ENCODE measurements around the gene ERVMER34-1. TPM values are rescaled to one million over a fixed set of nuclear protein-coding genes. Genes with fewer than 3 reads are reported as not detected.

The ERVMER34-1 gene
- total RNA-seq, 2 experiments from 2014 or later: not detected

- Mint-ChIP-seq H3K4me3 (no peak overlapping the region), H3K36me3 (ENCODE audit: low read depth) (no peaks in the 10 kb centered on the region), H3K4me1 (ENCODE audit: low read depth) (no peaks in the 10 kb centered on the region), H3K9me3 (peaks cover 2% of the 10 kb centered on the region), H3K27me3 (peaks cover 35% of the 10 kb centered on the region), H3K27ac (no peak overlapping the region)
- Histone ChIP-seq H3K9me3 (ENCODE audit: control insufficient read depth in 1 of 2, insufficient read depth in 1 of 2, low read length in 2 of 2) (no peaks in the 10 kb centered on the region), H3K4me1 (ENCODE audit: insufficient read depth, low read length) (no peaks in the 10 kb centered on the region), H3K27ac (ENCODE audit: low read depth in 1 of 2, low read length in 2 of 2) (no peak overlapping the region), H3K36me3 (ENCODE audit: insufficient read depth, low read length) (no peaks in the 10 kb centered on the region), H3K27me3 (ENCODE audit: control insufficient read depth in 1 of 2, insufficient read depth in 2 of 2, low read length in 2 of 2) (peaks cover 0 to 5% of the 10 kb centered on the region in 2 experiments), H3K4me3 (ENCODE audit: low read length) (no peak overlapping the region)
- DNase-seq: no peak
- ChIA-PET CTCF (no interaction called here), POLR2A (no interaction called here)
- ATAC-seq (ENCODE audit: poor library complexity): no peak
- TF ChIP-seq CTCF (IDR thresholded peaks at IDR 0.05): no peak
- intact Hi-C loops (cut with DNase I, micrococcal nuclease): no loop called here
Observed at GRCh38 chr4:52780206-52780605, 29.0 kb upstream of the ERVMER34-1 start.

GRCh38 chr4:52760256-52760655 is 9.0 kb upstream of the ERVMER34-1 start:
- H3K27ac Mint-ChIP-seq: no peak overlapping the region
- ChIA-PET CTCF (no interaction called here), POLR2A (no interaction called here)
- ATAC-seq (ENCODE audit: poor library complexity) (no peak), DNase-seq (no peak)
- Histone ChIP-seq H3K36me3 (ENCODE audit: insufficient read depth, low read length) (no peaks in the 10 kb centered on the region), H3K4me3 (ENCODE audit: low read length) (no peak overlapping the region), H3K27ac (ENCODE audit: low read depth in 1 of 2, low read length in 2 of 2) (no peak overlapping the region), H3K27me3 (ENCODE audit: control insufficient read depth in 1 of 2, insufficient read depth in 2 of 2, low read length in 2 of 2) (peaks cover 0 to 6% of the 10 kb centered on the region in 2 experiments), H3K4me1 (ENCODE audit: insufficient read depth, low read length) (no peaks in the 10 kb centered on the region), H3K9me3 (ENCODE audit: control insufficient read depth in 1 of 2, insufficient read depth in 1 of 2, low read length in 2 of 2) (no peaks in the 10 kb centered on the region)
- no peaks in the 10 kb centered on the region for H3K4me1 Mint-ChIP-seq (ENCODE audit: low read depth)
- TF ChIP-seq CTCF (IDR thresholded peaks at IDR 0.05): no peak
- no peaks in the 10 kb centered on the region for H3K9me3 Mint-ChIP-seq
- H3K27me3 Mint-ChIP-seq: peaks cover 34% of the 10 kb centered on the region
- H3K36me3 Mint-ChIP-seq (ENCODE audit: low read depth): no peaks in the 10 kb centered on the region
- no peak overlapping the region for H3K4me3 Mint-ChIP-seq
- intact Hi-C loops (cut with DNase I, micrococcal nuclease): no loop called here

GRCh38 chr4:52755426-52755825 is 4.2 kb upstream of the ERVMER34-1 start:
- ChIA-PET CTCF (no interaction called here), POLR2A (no interaction called here)
- no peak overlapping the region for H3K4me3 ChIP-seq (ENCODE audit: low read length)
- Mint-ChIP-seq H3K27ac (no peak overlapping the region), H3K36me3 (ENCODE audit: low read depth) (no peaks in the 10 kb centered on the region), H3K4me3 (no peak overlapping the region), H3K4me1 (ENCODE audit: low read depth) (no peaks in the 10 kb centered on the region), H3K9me3 (no peaks in the 10 kb centered on the region), H3K27me3 (peaks cover 71% of the 10 kb centered on the region)
- H3K27ac ChIP-seq (ENCODE audit: low read depth in 1 of 2, low read length in 2 of 2): no peak overlapping the region
- TF ChIP-seq CTCF (IDR thresholded peaks at IDR 0.05): no peak
- H3K27me3 ChIP-seq (ENCODE audit: control insufficient read depth in 1 of 2, insufficient read depth in 2 of 2, low read length in 2 of 2): peaks cover 24 to 28% of the 10 kb centered on the region in 2 experiments
- no peak for ATAC-seq (ENCODE audit: poor library complexity)
- DNase-seq: no peak
- H3K9me3 ChIP-seq (ENCODE audit: control insufficient read depth in 1 of 2, insufficient read depth in 1 of 2, low read length in 2 of 2): peaks cover 0 to 12% of the 10 kb centered on the region in 2 experiments
- H3K36me3 ChIP-seq (ENCODE audit: insufficient read depth, low read length): no peaks in the 10 kb centered on the region
- intact Hi-C loops (cut with DNase I, micrococcal nuclease): no loop called here
- peaks cover 14% of the 10 kb centered on the region for H3K4me1 ChIP-seq (ENCODE audit: insufficient read depth, low read length)

Measured in CD4-positive, alpha-beta T cell (primary cell).